Jurkat, Clone E6-1 (cell line): ENCODE measurements around the gene RGN.
"Not testable (repeated sequence)": the region's sequence is repeated elsewhere in the genome, so short reads cannot be mapped to it uniquely, and the experiment has no call there.

Source experiments
- DNase-seq: peaks from one replicate; pipeline ENCODE4 v3.0.0-alpha.2; 2011; ENCODE audit warnings: low read depth, low spot score
- H3K4me3 ChIP-seq: 2 replicates; pipeline ENCODE4 v1.5.1; 2011; ENCODE audit warnings: mild to moderate bottlenecking, low read length, control low read depth, moderate library complexity

The RGN gene

DNA sequence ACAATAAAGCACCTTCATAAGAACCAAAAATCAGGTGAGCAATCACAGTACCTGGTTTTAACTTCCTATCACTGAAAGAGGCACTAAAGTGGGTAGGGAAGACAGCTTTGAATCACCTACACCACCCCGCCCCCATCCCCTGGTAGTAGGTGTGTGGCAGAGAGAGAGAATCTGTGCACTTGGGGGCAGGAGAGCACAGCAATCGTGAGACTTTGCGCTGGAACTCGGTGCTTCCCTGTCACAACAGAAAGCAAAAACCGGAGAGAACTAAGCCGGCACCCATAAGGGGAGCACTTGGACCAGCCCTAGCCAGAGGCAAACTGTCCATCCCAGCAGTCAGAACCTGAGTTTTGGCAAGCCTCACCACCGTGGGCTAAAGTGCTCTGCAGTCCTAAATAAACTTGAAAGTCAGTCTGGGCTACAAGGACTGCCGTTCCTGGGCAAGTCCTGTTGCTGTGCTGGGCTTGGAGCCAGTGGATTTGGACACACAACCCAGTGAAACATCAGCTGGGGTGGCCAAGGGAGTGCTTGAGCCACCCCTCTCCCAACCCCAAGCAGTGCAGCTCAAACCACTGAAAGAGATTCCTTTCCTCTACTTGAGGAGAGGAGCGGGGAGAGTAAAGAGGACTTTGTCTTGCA lies 34.2 kb downstream of the RGN start:
- DNase-seq: no peak
- no peak overlapping the region for H3K4me3 ChIP-seq

DNA sequence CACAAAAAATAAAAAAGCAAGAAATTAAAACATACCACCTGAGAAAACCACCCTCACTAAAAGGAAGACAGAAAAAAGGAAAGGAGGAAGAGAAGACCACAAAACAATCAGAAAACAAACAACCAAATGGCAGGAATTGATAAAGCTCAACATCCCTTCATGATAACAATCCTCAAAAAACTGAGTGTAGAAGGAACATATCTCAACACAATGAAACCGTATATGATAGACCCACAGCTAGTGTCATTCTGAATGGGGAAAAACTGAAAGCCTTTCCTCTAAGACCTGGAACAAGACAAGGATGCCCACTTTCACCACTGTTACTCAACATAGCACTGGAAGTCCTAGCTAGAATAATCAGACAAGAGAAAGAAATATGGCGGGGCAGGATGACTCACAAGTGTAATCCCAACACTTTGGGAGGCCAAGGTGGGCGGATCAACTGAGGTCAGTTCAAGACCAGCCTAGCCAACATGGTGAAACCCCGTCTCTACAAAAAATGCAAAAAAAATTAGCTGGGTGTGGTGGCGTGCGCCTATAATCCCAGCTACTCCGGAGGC lies 38.4 kb downstream of the RGN start:
- H3K4me3 ChIP-seq, DNase-seq: not testable (repeated sequence)

DNA sequence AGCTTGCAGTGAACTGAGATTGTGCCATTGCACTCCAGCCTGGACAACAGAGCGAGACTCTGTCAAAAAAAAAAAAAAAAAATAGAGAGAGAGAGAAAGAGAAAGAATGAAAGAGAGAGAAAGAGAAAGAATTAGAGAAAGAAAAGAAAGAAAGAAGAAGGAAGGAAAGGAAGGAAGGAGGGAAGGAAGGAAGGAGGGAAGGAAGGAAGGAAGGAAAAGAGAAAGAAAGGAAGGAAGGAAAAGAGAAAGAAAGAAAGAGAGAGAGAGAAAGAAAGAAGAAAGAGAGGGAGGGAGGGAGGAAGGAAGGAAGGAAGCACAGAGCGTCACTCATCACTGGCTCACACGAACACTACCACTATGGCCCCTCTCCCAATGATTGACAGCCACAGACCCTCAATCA lies 46.2 kb downstream of the RGN start:
- not testable (repeated sequence) for DNase-seq, H3K4me3 ChIP-seq

DNA sequence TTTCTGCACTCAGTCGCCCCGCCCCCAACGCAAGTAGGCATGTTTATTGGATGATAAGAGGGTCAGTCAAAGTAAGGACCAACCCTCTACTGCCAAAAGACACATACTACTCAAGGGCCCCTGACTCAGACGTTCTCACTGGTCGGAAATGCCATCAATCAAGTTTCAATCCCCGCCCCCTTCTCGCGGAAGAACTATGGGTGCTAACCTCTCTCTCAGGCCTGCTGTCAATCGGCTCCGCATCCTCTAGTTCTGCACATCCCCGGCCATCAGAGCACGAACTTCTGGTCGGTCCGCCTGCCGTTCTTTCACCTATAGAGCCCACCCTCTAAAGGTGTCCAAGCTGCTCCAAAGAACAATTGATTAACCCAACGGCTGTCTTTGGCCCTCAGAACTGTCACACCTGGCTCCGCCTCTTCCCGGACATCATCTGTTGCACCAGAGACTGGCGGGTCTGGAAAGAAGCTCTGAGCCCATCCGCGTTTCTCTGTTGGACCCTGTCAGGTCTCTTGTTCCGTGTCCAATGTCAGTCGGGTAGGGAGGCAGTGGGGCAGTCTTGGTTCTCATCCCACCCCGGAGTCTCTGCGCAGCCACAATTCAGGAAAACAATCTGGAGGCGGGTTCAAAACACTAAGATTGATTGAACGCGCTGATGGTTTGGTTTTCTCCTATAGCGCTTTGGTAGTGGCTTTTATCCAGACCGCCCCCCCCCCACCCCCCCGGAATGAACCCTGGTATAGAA lies 51.1 kb downstream of the RGN start:
- DNase-seq: peak; percentile 95
- H3K4me3 ChIP-seq: peak overlapping the region; percentile 73

DNA sequence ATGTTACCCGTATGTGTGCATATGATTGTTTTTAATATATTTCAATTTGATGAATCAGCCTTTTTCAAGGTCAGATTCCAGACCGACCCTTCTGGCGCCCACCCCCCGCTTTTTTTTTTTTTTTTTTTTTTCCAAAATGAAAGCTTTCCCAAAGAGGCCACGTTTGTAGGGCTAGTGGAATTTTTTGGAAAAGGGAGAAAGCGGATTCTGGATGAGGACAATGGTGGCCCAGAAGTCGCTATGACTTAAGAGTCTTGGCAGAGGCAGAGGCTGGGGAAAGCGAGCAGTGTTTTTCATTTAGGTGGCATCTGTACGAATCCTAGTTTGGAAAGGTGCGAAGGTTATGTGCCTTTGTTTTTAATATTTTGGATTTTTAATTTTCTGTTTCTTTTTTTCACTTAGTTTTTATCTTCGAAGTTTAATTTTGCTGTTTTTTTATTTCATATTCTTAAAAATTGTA lies 51.7 kb downstream of the RGN start:
- no peak for DNase-seq
- peak overlapping the region; percentile 73 for H3K4me3 ChIP-seq

DNA sequence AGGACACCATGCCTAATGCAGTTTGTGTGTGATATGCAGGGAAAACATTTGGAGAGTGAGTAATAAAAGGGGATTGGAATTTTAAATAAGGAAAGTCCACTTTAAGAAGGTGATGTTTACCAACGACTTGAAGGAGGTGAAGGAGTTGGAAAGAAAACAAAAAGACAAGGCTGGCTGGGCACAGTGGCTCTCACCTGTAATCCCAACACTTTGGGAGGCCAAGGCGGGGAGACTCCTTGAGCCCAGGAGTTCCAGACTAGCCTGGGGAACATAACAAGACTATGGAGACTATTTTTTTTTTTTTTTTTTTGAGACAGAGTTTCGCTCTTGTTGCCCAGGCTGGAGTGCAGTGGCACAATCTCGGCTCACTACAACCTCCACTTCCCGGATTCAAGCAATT lies 55.2 kb downstream of the RGN start:
- no peak for DNase-seq
- H3K4me3 ChIP-seq: no peak overlapping the region

DNA sequence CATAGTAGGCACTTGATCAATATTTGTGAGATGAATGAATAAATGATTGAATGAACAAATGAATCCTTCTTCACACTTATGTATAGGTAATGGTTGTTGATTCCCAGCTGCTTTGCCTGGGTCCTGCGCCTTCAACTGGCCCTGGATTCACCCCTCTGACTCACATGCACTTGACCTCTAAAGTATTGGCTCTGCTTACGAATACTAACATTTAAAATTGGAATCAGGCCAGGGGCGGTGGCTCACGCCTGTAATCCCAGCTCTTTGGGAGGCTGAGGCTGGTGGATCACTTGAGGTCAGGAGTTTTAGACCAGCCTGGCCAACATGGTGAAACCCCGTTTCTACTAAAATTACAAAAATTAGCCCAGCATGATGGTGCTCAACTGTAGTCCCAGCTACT lies 57.4 kb downstream of the RGN start:
- H3K4me3 ChIP-seq, DNase-seq: not testable (repeated sequence)

DNA sequence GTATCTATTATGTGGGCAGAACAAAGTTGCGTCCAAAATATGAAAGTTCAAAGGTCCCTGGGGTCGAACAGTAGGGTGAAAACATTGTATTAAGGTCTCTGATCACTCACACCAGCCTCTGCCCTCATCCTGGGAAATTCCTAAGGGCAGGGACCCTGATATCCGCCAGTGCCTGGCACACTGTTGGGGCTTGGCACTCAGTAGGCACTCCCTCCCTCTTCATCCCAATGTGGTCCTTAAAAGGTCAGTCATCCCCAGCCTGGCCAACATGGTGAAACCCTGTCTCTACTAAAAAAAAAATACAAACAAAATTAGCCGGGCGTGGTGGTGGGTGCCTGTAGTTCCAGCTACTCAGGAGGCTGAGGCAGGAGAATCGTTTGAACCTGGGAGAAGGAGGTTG lies 59.9 kb downstream of the RGN start:
- DNase-seq: no peak
- no peak overlapping the region for H3K4me3 ChIP-seq
